HG03139 (cell line): Measurements from ENCODE around the gene ERFL.
"Not testable (repeated sequence)": the region's sequence is repeated elsewhere in the genome, so short reads cannot be mapped to it uniquely, and the experiment has no call there.

Experiments
- ATAC-seq: cut with Tn5 transposase; IDR thresholded peaks from one replicate; pipeline ENCODE4 v1.9.1; 2021; ENCODE audit not compliant: unreplicated experiment

The ERFL gene

GRCh38 chr19:41879670-41880328, 48.5 kb downstream of the ERFL start:
- ATAC-seq, result no peak

- ATAC-seq, result no peak
Observed at GRCh38 chr19:41879080-41879479, 49.2 kb downstream of the ERFL start.

GRCh38 chr19:41877916-41878905, 50.0 kb downstream of the ERFL start:
- ATAC-seq, result no peak

- peak; percentile 63 for ATAC-seq
Observed at GRCh38 chr19:41876847-41877832, 51.1 kb downstream of the ERFL start, which contains the start of gene CD79A. CD79A (plus strand) TSS chr19:41877279; CDS start chr19:41877305, 26 bp downstream.

- ATAC-seq, result not testable (repeated sequence)
Observed at GRCh38 chr19:41875973-41876372, 52.3 kb downstream of the ERFL start.

- ATAC-seq, result no peak
Observed at GRCh38 chr19:41872775-41873647, 55.2 kb downstream of the ERFL start.

- no peak for ATAC-seq
Observed at GRCh38 chr19:41872384-41872774, 55.9 kb downstream of the ERFL start.

- no peak for ATAC-seq
Observed at GRCh38 chr19:41871573-41872383, 56.5 kb downstream of the ERFL start.

- no peak for ATAC-seq
Observed at GRCh38 chr19:41870401-41870873, 57.8 kb downstream of the ERFL start.

- ATAC-seq, result no peak
Observed at GRCh38 chr19:41869374-41869955, 58.8 kb downstream of the ERFL start.

- ATAC-seq, result no peak
Observed at GRCh38 chr19:41868989-41869300, 59.3 kb downstream of the ERFL start.

- ATAC-seq, result no peak
Observed at GRCh38 chr19:41868120-41868988, 59.9 kb downstream of the ERFL start.

GRCh38 chr19:41866284-41866683, 62.0 kb downstream of the ERFL start:
- no peak for ATAC-seq

- ATAC-seq, result no peak
Observed at GRCh38 chr19:41864374-41864773, 63.9 kb downstream of the ERFL start.

- no peak for ATAC-seq
Observed at GRCh38 chr19:41863209-41863931, 64.9 kb downstream of the ERFL start.

- ATAC-seq, result no peak
Observed at GRCh38 chr19:41862445-41862986, 65.7 kb downstream of the ERFL start.

GRCh38 chr19:41861846-41862245, 66.4 kb downstream of the ERFL start:
- no peak for ATAC-seq
